Skin of body (tissue), 2 donors: ENCODE data around the gene MGAT5. TPM values are rescaled to one million over a fixed set of nuclear protein-coding genes. Genes with fewer than 3 reads are reported as not detected.

Experiments used
- DNase-seq: peaks from one replicate; lab custom pipeline; 2025; lab: John Stamatoyannopoulos, UW
- total RNA-seq: library from RNA; depleted of rRNA; stranded (reverse); fragments of >200 nt; gene quantifications from one replicate; pipeline ENCODE4 v1.2.3, GENCODE V29; 2014

Gene MGAT5
- total RNA-seq, 1 donor from 2014 or later: 34.1 TPM

DNA sequence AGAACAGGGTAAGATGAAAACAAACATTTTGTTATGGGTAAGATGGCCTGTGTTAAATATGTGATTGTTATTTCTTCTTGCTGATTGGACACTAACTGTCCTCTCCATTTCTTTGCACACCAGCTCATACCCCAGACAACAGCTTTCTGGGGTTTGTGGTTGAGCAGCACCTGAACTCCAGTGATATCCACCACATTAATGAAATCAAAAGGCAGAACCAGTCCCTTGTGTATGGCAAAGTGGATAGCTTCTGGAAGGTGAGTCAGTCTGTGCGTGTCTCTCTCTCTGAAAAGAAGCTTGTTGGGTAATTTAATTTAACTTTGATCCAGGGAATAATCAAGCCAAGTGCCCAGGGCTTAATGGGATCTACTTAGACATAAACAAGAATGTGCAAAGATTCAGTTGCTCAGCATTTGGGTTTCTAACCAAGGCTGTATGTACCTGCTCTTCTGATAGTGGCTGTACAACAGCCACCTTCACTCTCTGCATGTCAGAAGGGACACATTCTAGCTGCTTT is 108.3 kb downstream of the MGAT5 start:
- no peak for DNase-seq

GRCh38 chr2:134362740-134363139 is 108.9 kb downstream of the MGAT5 start:
- no peak for DNase-seq

DNA sequence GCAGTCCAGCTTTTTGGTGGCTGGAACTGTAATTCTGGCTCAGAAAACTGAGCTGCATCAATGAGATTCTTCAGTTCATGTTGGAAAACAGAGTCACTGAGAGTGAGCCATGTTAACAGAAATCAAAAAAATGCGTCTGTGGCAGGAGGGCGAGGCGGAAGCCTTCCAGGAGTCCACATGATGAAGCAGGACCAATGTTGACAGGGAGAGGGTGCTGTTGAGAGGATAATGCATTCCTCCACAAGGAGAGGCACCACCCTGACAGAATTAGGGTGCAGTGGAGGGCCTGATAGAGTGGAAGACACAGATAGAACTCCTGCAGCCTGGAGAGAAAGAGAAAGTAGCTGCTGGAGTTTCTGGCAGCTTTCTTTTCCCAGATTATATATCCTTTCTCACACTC is 111.5 kb downstream of the MGAT5 start:
- no peak for DNase-seq

- DNase-seq: no peak
These were observed 112.5 kb downstream of the MGAT5 start for GRCh38 chr2:134366359-134366758.

GRCh38 chr2:134367213-134367612 is 113.3 kb downstream of the MGAT5 start:
- DNase-seq: peak; percentile 86

DNA sequence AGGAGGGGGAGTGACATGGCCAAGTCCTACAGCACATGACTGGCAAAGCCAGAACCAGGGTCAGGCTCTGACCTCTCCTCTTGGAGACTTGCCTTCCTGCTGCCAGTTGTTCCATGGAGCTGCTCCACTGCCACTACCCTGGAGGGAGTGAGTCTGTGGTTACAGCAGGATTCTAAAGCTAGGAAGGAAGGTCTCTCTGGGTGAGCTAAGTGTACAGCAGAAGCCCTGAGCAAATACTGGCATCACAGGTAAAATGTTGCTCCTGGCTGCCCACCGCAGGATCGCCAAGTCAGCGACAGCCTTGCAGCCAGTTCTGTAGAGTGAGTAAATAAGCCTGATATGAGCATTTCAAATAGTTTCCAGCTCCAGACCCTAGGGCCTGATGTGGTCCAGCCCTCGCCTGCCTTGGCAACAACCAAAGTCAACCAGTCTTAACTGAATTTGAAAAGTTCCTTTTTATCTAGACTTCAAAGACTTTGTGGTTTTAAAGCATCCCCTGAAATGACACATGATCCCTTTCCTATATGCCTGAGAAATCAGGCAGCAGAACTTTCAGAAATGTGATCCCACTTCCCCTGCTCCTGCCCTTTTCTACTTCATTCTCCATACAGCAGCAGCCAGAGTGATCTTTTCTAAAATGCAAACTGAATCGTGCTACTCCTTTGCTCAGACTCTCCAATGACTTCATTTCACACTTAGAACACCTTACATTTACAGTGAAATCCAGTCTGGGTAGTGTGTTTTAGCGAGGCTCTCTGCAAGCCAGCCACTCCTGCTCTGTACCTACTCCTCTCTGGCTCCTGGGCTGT is 114.3 kb downstream of the MGAT5 start:
- DNase-seq: peak; percentile 7

- no peak for DNase-seq
These were observed 115.5 kb downstream of the MGAT5 start for GRCh38 chr2:134369220-134369902.

GRCh38 chr2:134370655-134371445 is 117.0 kb downstream of the MGAT5 start:
- peak; percentile 31 for DNase-seq

- DNase-seq: no peak
These were observed 118.3 kb downstream of the MGAT5 start for GRCh38 chr2:134372141-134372540.

DNA sequence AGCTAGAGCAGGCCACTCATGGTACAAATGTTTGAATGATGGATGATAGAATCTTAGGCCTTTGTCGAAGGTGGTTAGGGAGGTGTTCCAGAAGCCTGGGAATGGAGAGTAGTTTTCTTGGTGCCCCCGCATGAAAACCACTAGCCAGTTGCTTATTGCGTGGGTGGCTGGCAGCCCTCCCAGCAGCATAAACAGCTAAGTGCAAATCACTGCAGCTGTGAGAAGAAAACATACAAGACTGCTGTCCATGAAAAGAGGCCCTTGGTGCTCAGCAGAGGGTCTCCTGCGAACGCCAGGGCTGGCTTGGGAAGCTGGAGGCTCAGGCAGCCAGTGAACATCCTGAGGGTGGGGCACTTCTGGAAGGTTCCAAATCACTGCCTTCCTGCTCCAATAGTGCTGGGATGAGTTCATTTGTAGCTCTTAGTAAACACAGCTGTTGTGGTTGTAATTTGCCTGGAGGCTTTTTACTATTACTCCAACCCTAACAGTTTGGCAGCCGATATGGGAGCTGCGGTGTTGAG is 118.8 kb downstream of the MGAT5 start:
- peak; percentile 92 for DNase-seq

DNA sequence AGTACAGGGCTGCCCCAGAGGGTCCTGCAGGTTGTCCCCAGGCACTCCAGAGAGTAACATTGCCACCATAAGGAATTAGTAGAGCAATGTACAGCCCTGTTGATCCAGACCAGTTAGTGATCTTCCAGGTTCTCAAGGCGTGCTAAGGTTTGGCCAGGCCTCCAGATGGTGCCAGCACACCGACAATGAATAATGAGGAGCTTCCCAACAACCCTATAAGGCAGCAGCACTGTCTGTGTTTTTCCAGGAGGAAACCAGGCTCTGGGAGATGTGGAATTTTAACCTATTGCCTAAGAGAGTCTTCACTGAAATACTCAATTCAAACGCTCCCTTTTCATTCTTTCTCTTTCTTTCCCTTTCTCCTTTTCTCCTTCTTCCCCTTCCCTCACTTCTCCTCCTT is 122.1 kb downstream of the MGAT5 start:
- no peak for DNase-seq

DNA sequence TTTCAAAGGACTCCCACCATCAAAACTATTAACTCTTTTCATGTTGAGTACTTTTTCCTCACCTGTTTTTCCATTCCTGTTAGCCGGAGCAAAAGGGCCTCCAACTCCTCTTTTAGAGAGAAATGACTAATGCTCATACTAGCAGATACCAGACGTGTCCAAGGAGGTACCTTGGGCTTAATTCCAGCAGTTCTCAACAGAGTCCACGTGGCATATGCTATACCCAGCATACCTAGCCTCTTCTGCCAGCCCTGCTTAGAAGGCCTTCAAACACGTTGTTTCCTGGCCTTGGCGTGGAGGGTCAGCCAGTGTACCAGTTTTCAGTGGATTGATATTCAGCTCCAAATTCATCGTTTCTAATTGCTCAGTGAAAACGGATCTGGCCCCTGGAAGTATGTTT is 123.9 kb downstream of the MGAT5 start:
- no peak for DNase-seq

GRCh38 chr2:134379293-134379692 is 125.4 kb downstream of the MGAT5 start:
- no peak for DNase-seq

DNA sequence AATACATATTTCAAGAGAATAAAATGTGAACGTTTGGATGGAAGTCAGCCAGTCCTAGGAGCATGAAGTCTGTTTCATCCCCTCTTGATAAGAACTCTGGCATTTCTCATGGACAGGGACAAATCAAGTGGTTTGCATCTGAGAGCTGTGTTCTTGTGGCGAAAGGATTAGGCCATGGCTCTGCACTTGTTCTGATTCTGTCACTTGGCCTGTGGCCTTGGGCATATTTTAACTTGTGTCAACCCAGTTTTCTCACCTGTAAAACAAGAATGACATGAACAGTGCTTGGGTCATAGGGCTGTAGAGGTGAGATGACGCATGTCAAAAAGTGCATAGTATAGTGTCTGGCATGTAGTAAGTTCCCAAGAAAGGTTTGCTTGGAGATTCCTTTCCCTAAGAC is 125.8 kb downstream of the MGAT5 start:
- no peak for DNase-seq

GRCh38 chr2:134381141-134381540 is 127.3 kb downstream of the MGAT5 start:
- DNase-seq: no peak

- no peak for DNase-seq
These were observed 130.3 kb downstream of the MGAT5 start for GRCh38 chr2:134384131-134384530.

DNA sequence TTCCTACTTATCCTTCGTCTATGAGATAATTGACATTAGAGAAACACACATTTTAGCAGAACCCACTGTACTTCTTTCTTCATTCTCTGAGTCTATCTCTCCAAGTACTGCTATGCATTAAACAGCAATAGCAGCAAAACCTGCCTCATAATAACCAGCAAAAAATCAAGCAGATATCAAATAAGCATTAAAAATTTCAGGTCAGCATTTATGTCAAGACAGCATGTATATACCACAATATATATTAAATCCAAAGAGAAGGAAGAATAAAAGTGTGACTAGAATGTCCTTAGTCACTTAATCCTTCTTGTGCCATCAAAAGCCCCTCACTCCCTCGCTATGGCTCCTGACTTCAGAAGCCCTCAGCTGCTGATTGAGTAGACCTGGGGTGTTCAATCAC is 131.3 kb downstream of the MGAT5 start:
- no peak for DNase-seq

DNA sequence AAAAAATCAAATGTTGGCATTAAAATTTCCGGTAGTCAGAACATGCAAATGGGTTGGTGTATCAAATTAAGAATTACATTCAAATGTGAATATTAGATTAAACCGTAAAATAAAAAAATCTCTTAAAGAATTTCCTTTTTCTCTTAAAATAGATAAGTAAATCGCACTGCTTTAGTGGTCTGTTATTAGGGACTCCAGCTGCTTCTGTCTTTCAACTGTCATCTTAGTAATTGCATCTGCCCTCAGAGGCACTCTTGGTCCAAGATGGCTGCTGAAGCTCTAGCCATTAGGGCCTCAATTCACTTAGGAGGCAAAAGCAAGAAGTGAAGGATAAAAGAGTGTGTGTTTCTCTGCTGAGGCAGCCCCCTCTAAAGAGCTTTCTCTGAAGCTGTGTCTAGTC is 132.4 kb downstream of the MGAT5 start:
- no peak for DNase-seq

- no peak for DNase-seq
These were observed 135.5 kb downstream of the MGAT5 start for GRCh38 chr2:134389381-134389780.

- no peak for DNase-seq
These were observed 137.9 kb downstream of the MGAT5 start for GRCh38 chr2:134391751-134392160.

- no peak for DNase-seq
These were observed 138.7 kb downstream of the MGAT5 start for GRCh38 chr2:134392442-134393074.
